Cerebellar nuclear complex (tissue), 1 donor: ENCODE results near the gene CLCN1.
"Not testable (repeated sequence)": the region's sequence is repeated elsewhere in the genome, so short reads cannot be mapped to it uniquely, and the experiment has no call there.

Experiments
- DNase-seq, 2 experiments: peaks; one replicate each; lab custom pipeline; 2025; lab: John Stamatoyannopoulos, UW

Gene CLCN1

GRCh38 chr7:143315776-143316175, at the start of gene CLCN1:
CLCN1 (plus strand) TSS chr7:143316111; CDS start chr7:143316213, 102 bp downstream.
- DNase-seq = no peak

- no peak for DNase-seq
Measured at GRCh38 chr7:143269251-143269650, 46.7 kb upstream of the CLCN1 start.

DNA sequence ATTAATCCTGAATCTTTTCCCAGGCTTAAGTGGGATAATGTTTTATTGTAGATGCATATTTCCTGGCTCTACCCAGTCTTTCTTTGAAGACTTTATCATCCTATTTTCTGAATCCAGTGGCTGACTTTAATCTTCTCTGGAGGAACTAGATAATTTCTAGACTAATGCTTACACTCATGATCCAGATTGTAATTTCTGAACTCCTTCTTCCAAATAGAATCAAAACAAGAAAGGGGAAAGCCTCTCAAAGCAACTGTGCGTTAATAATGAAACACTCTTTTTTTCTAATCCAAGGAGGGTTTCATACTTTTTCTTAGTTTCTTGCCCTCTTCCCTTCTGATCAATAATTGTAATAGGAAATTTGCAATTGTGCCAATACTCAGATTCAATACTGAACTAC, 44.7 kb upstream of the CLCN1 start:
- no peak for DNase-seq

- no peak for DNase-seq
Measured at GRCh38 chr7:143272871-143273270, 43.0 kb upstream of the CLCN1 start.

DNA sequence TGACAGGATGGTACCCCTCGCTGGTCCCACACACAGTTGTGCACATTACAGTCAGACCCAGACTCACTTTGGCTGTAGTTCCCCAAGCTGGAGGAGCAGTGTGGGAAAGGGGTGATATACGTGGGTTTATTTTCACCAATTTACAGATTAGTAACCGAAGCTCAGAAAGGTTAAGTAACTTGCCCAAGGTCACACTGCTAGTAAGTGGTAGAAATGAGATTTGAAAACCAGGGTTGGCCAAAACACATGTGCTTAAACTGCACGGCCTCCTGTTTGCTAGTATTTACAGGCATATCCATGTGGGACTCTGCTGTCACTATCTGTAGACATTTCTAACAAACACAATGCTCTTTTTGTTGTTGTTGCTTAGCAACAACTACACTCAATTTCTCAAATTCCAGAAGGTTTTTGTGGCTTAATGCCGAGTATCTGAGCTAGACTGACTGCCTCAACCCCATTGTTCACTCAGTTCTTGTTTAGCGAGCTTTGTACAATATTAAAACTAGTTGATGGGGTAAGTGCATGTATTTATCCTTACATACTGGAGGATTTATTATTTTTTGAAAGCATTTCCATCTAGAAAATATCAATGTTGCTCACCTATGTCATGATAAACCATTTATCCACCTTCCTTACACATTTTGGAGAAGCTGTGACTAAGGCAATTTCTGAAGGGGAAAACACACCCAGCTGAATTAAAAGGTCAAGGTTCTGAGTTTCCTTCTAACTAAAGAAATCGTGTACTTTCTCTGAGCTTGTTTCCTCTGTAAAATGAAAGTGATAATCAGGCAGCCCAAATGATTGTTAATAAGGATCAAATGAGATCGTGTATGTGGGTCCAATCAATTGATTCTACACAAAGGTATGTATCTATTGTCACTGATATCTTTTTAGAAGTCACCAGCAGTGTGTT, 36.5 kb upstream of the CLCN1 start:
- DNase-seq = no peak

DNA sequence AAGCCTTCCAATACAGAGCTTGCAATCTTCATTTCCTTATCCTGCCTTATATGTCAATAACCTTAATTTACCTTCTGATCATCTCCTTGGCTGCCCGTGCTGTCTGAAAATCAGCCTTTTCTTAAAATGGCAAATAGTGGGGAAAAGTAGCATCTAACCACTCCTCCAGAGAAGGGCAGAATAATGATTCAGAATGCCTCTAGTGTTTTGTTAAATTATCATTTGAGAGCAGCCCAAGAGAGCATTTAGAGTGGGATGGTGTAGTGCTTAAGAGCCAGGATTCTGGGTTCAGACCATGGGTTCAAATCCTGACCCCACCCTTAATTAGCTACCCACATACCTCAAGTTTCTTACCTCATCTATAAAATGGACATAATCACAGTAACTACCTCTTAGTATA, 35.8 kb upstream of the CLCN1 start:
- DNase-seq = no peak

DNA sequence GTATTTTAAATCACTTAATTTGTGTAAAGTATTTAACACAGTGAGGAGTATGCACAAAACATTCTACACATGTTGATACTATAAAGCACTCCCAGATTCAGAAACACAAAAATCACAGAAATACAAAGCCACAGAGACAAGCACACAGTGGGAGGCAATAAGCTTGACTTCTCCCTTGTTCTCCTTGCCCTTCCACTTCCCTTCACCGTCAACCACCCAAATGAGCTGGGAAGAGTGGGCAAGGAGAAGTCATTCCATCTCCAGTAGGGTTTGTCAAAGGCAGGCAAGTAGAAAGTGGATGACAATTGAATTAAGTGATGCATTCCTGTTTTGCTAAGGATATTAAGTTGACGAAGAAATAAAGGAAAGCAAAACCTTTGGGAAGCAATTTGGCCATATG, 35.3 kb upstream of the CLCN1 start:
- no peak for DNase-seq

DNA sequence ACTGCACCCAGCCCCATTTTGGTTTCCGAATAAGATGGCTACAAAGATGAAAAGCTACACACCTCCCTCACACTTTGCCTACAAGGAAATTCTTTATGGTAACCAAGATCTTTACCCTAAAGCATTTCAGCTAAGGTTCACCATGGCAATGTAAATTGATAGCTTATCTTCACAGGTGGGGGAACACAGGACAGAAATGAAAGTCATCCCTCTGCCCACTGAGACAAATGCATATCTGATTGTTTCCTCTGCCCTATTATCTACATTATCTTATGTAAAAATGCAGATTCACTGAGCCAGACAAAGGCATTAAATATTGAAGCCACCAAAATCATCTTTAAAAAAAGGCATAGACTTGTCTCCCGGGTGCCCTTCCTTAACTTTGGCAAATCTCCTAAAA, 34.4 kb upstream of the CLCN1 start:
- DNase-seq = no peak

DNA sequence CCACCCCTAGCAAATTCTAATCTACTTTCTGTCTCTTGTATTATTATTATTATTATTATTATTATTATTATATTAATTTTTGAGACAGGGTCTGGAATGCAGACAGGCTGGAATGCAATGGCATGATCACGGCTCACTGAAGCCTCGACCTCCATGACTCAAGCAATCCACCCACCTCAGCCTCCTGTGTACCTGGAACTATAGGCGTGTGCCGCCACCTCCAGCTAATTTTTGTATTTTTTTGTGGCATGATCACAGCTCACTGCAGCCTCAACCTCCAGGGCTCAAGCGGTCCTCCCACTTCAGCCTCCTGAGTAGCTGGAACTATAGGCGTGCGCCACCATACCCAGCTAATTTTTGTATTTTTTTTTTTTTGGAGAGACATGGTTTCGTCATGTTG, 33.8 kb upstream of the CLCN1 start:
- DNase-seq = no peak

- DNase-seq = no peak
Measured at GRCh38 chr7:143283381-143283780, 32.5 kb upstream of the CLCN1 start.

- no peak for DNase-seq
Measured at GRCh38 chr7:143284591-143285469, 31.1 kb upstream of the CLCN1 start, which contains the start of gene TMEM139. TMEM139 (plus strand) TSS chr7:143284958; CDS start chr7:143285958, 1,000 bp downstream.

DNA sequence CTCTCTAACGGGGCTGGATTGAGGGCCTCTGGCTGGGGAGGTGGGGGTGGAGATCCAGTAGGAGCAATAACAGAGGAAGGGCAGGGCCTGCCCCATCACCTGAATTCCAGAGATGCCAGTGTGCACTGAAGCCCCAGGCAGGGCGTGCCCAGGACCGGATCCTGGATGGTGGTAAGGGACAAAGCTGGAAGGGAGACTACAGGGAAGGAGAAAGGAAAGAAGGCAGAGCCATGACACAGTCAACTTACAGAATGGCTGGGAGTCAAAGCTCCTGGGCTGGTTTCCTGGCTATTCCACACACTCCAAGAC, 30.5 kb upstream of the CLCN1 start:
- no peak for DNase-seq

DNA sequence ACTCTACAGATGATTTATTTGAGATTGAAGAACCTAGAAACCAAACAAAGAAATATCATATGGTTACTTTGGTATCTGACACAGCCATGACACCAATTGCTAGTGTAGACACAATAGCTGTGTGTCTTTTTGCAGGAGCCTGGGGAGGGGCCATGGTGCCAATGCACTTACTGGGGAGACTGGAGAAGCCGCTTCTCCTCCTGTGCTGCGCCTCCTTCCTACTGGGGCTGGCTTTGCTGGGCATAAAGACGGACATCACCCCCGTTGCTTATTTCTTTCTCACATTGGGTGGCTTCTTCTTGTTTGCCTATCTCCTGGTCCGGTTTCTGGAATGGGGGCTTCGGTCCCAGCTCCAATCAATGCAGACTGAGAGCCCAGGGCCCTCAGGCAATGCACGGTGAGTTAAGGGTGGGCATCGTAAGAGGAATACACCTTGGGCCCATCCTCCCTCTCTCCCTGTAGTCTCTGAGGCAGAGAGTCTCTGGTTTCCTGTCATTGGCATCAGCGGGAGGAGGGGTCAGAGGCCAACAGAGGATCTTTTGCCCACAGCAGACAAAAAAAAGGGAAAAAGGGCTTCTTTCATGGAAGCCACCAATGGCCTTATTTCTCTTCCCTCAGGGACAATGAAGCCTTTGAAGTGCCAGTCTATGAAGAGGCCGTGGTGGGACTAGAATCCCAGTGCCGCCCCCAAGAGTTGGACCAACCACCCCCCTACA, 29.9 kb upstream of the CLCN1 start:
- no peak for DNase-seq

GRCh38 chr7:143286522-143286890, 29.4 kb upstream of the CLCN1 start:
- DNase-seq = no peak

- no peak for DNase-seq
Measured at GRCh38 chr7:143287339-143287934, 28.5 kb upstream of the CLCN1 start.

DNA sequence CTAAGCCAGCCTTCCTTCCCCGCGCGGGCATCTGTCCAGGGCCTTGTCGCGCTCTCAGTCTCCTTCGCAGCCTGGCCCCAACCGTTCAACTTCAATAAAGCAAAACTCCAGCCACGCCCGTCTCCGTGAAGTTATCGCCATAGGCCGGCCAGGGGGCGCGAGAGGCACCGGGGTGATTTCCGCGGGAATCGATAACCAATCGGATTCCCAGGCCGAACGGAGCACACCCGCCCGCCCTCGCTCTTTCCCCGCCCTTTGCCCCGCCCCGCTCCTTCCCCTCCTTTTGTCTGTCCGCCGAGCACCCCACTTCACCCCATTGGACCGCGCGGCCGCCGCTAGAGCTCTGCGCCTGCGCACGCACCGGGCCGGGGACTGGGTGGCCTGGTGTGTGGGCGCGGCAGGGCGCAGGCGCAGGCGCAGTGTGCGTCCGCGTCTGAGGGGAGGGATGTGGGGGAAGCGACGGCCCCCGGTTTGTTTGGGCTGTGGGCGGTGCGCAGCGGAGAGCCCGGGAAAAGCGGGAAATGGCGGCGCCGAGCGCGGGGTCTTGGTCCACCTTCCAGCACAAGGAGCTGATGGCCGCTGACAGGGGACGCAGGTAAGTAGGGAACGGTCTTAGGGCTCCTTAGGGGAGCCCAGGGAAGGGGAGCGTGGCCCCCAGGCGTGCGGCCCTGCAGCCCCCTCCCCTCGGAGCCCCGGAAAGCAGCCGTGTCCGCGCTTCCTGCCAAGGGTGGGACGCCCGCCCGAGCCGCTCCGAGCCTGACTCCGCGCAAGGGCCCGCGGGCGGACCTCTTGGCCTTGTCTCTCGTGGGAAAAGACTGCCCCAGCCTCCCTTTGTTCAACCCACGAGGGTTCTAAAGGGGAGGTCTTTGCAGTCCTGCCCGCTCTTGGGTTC, 27.7 kb upstream of the CLCN1 start, which contains the start of gene CASP2:
Gene CASP2 (plus strand): TSS at position 417 of the 892 bp plus-strand sequence. CDS start 105 bp downstream, at position 522.
- peak; percentile 72 to 85 for DNase-seq

DNA sequence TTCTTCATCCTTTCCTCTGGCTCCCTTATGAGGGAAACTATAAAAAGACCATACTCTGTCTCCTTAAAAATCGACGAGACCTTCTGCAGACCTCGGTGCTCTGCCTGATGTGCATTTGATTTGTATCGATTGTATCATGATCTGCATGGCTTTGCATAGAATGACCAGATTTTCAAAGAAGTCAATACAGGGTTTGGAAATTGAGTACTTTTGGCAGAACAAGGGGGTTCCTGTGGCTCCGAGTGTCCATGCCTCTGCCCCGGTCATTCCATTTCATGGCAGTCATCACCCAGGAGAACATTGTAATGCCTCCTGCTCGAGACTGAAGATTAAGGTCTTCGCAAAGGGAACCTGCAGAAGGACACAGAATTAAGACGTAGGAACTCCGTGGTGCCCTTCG, 27.1 kb upstream of the CLCN1 start:
- no peak for DNase-seq

GRCh38 chr7:143289421-143289820, 26.5 kb upstream of the CLCN1 start:
- DNase-seq = no peak

- DNase-seq = not testable (repeated sequence)
Measured at GRCh38 chr7:143289888-143290287, 26.0 kb upstream of the CLCN1 start.

DNA sequence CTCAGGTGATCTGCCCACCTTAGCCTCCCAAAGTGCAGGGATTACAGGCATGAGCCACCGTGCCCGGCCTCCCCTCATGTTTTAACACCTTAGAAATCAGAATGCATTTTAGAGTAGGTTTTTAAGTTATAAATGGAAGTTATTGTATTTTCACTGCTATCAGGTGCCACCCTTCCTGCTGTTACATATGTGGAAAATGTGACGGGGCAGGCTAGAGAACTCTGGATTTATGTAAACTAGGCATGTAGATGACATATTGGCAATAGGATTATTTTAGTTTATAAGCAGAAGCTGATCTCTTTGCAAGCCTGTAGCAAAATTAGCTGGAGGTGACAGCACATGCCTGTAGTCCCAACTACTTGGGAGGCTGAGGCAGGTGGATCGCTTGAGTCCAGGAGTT, 25.6 kb upstream of the CLCN1 start:
- no peak for DNase-seq

- DNase-seq = no peak
Measured at GRCh38 chr7:143292876-143293275, 23.0 kb upstream of the CLCN1 start.
